ENCODE results near the gene CHAF1A.

The CHAF1A gene

GRCh38 chr19:4367781-4368127 lies 34.7 kb upstream of the CHAF1A start:
- no peak overlapping the region; the same call in 1 of the 2 replicates for H3K27ac ChIP-seq
- TF ChIP-seq, protein P1, sequence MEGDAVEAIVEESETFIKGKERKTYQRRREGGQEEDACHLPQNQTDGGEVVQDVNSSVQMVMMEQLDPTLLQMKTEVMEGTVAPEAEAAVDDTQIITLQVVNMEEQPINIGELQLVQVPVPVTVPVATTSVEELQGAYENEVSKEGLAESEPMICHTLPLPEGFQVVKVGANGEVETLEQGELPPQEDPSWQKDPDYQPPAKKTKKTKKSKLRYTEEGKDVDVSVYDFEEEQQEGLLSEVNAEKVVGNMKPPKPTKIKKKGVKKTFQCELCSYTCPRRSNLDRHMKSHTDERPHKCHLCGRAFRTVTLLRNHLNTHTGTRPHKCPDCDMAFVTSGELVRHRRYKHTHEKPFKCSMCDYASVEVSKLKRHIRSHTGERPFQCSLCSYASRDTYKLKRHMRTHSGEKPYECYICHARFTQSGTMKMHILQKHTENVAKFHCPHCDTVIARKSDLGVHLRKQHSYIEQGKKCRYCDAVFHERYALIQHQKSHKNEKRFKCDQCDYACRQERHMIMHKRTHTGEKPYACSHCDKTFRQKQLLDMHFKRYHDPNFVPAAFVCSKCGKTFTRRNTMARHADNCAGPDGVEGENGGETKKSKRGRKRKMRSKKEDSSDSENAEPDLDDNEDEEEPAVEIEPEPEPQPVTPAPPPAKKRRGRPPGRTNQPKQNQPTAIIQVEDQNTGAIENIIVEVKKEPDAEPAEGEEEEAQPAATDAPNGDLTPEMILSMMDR (conservative IDR thresholded peaks at IDR 0.05), result no peak
- no peak for TF ChIP-seq ZFX (IDR thresholded peaks at IDR 0.05)

GRCh38 chr19:4368128-4368820 lies 34.2 kb upstream of the CHAF1A start:
- TF ChIP-seq, protein P1 (conservative IDR thresholded peaks at IDR 0.05), result no peak
- TF ChIP-seq ZFX (IDR thresholded peaks at IDR 0.05), result no peak
- H3K27ac ChIP-seq, result peak overlapping the region; percentile 43

DNA sequence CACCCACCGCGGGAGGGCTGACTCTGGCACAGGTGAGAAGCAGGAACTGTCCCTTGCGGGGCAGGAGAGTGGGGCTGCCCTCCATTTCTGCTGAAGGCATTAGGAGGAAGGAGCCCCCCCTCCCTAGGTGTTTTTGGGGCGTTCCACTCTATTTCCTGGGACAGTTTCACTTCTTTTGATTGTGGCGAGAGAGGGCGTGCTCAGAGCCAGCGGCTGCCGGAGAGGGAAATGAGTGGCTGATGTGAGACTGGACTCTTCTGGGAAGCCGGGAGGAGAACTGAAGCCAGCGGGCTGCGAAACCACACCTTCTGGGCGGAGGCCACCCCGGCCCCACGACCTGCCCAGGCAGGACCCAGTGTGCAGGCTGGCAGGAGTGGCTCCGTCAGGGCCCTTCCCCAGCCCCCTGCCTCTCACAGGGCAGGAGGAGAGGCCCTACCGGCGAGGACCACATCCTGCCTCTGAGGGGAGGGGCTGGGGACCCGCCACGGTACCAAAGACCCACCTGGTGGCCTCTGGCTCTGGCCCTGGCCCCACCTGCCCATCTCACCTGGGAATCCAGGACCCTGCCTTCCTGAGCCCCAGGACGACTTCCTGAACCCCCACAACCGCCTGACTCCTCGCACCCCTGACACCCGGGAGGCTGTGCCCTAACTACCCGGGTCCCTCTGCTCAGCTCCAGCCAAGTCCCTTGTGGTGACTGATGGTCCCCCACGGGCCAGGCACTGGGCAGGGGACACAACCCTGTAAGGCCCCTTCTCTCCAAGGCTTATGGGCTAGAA lies 33.1 kb upstream of the CHAF1A start:
- no peak for TF ChIP-seq ZFX (IDR thresholded peaks at IDR 0.05)
- TF ChIP-seq, protein P1 (conservative IDR thresholded peaks at IDR 0.05), result no peak
- H3K27ac ChIP-seq, result peak overlapping the region; percentile 43

DNA sequence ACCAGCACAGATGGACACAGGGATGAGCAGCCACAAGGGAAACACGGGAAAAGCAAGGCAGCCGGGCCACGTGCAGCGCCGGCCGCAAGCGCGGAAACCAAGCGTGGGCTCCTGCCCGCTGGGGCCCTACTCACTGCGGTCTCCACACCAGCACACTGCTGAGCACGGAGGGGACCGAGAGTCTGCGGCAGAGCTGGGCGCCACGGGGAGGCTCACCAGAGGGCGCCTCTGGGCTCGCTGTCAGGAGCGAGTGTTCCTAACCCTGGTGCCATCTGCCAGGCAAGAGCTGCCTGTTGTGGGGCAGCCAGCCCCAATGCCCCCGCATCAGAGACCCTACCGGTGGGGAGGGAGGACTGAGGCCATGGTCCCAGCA lies 32.6 kb upstream of the CHAF1A start:
- H3K27ac ChIP-seq, result peak overlapping the region; percentile 43
- TF ChIP-seq, protein P1 (conservative IDR thresholded peaks at IDR 0.05), result no peak
- TF ChIP-seq ZFX (IDR thresholded peaks at IDR 0.05), result no peak

DNA sequence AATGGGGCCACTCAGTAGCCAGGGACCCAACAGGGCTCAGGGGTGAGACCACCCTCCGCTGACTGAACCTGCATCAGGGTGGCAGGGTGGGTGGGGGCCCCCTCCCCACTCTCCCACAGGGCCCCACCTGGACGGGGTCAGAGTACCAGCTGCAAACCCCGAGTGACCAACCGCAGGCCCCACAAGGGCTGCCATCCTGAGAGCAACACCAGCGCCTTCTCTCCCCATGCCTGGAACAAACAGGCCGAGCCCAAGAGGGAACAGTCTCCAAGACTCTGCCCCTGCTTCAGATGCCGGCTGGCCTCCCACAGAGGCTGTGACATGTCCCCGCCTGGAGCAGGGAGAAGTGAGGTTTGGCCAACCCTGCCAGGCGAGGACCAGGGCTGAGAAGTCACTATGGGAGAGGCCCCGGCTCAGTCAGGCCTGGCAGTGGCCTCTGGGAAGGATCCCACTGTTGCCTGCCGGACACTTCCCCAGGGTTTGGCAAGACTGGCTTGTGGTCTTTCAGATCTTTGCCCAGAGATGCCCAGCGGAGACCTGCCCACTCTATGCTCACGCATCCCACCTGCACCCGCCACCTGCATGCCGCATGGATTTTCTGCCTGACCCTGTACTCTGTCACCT lies 31.9 kb upstream of the CHAF1A start:
- TF ChIP-seq, protein P1 (conservative IDR thresholded peaks at IDR 0.05), result no peak
- TF ChIP-seq ZFX (IDR thresholded peaks at IDR 0.05), result no peak
- peak overlapping the region; percentile 43; the same call in 1 of the 2 replicates for H3K27ac ChIP-seq

DNA sequence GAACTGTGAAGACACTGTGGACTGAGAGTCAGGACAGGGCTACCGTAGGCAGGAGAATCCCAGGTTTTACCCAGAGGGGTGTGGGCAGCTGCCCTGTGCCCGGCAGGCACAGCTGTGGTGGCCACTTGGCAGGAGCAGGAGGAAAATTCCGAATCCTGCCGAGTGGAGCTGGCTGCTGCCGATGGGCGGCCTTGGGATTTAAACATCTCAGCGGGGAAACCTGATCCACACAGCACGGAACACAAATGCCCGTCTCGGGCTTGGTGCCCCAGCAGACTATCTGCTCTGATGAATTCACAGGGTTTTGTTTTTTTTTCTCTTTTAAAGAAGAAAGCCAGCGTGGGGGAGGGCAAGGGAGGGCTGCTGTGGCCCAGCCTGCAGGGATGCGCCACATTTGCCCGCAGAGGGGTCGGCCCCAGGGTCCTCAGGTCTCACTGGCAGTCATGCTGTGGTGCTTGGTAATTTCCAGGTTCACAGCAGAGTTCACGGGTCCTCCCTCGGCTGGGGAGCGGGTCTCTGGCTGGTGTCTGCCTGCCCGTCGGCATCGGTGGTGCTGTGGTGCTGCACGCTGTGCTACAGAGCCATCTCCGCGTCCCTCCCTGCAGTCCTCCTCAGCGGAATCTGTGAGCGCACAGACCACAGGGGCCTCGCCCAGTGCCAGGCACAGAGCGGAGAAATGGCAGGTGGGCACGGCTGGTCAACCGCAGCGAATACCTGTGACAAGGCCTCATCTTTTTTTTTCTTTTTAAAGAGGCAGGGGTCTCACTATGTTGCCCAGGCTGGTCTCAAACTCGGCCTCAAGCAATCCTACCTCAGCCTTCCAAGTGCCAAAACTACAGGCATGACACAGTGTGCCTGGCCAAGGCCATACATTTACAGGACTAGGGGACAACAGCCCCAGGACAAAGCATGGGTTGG lies 30.9 kb upstream of the CHAF1A start:
- TF ChIP-seq ZFX (IDR thresholded peaks at IDR 0.05), result no peak
- TF ChIP-seq, protein P1 (conservative IDR thresholded peaks at IDR 0.05), result no peak
- no peak overlapping the region for H3K27ac ChIP-seq
